ENCODE results near the gene FBXO47.

DNA sequence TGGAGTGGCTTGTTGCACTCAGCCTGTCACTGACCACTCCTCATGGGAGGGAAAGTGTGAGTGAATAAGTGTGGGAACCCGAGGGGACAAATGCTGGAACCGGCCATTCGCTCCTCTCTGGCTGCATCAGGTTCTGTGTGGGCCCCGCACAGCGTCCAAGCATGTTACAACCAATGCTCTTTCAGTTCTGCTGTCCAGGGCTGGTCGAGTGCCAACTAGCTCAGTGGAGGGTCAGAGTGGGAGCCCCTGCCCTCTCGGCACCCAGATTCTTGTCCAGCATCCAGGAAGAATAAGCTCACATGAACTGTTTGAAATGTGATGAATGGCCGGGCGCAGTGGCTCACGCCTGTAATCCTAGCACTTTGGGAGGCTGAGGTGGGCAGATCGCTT, 48.3 kb upstream of the FBXO47 start:
- TF ChIP-seq ZNF354B (CRISPR knock-in tag; IDR thresholded peaks at IDR 0.05), result no peak
- TF ChIP-seq ZNF367 (CRISPR knock-in tag; IDR thresholded peaks at IDR 0.05; ENCODE audit: borderline replicate concordance), result no peak

Data from HepG2 (cell line).